Neural crest cell (in vitro differentiated cells): Measurements from ENCODE around the gene SEMA4B. TPM values are rescaled to one million over a fixed set of nuclear protein-coding genes. Genes with fewer than 3 reads are reported as not detected.

ENCODE experiments used
- DNase-seq: peaks from one replicate; pipeline ENCODE4 v3.0.0; 2021; ENCODE audit warnings: low read depth, mixed read lengths, low spot score
- H3K27ac Mint-ChIP-seq: one replicate; pipeline ENCODE4 v1.8.0; 2021; ENCODE audit warnings: mild to moderate bottlenecking, mixed read lengths; ENCODE audit not compliant: unreplicated experiment
- H3K27me3 Mint-ChIP-seq: 2 replicates; pipeline ENCODE4 v1.8.0; 2021; ENCODE audit warnings: low read depth, mild to moderate bottlenecking, mixed read lengths
- H3K36me3 Mint-ChIP-seq: 2 replicates; pipeline ENCODE4 v1.8.0; 2021; ENCODE audit warnings: low read depth, mild to moderate bottlenecking, mixed read lengths
- H3K4me1 Mint-ChIP-seq: 2 replicates; pipeline ENCODE4 v1.8.0; 2021; ENCODE audit warnings: mixed read lengths
- H3K4me3 Mint-ChIP-seq: one replicate; pipeline ENCODE4 v1.8.0; 2021; ENCODE audit warnings: mild to moderate bottlenecking, mixed read lengths
- H3K9me3 Mint-ChIP-seq: 2 replicates; pipeline ENCODE4 v1.8.0; 2021; ENCODE audit warnings: mixed read lengths
- total RNA-seq: library from RNA; stranded (reverse); gene quantifications from 2 replicates; pipeline ENCODE4 v1.2.1, GENCODE V29; 2021
- TF ChIP-seq, protein P1 (sequence below): fragments of 200-600 bp; sonication (generic); conservative IDR thresholded peaks from 2 replicates; pipeline ENCODE4 v1.5.0; 2021; ENCODE audit warnings: antibody characterized with exemption, mild to moderate bottlenecking

The SEMA4B gene
- total RNA-seq, 1 donor from 2014 or later = 26.3 TPM

DNA sequence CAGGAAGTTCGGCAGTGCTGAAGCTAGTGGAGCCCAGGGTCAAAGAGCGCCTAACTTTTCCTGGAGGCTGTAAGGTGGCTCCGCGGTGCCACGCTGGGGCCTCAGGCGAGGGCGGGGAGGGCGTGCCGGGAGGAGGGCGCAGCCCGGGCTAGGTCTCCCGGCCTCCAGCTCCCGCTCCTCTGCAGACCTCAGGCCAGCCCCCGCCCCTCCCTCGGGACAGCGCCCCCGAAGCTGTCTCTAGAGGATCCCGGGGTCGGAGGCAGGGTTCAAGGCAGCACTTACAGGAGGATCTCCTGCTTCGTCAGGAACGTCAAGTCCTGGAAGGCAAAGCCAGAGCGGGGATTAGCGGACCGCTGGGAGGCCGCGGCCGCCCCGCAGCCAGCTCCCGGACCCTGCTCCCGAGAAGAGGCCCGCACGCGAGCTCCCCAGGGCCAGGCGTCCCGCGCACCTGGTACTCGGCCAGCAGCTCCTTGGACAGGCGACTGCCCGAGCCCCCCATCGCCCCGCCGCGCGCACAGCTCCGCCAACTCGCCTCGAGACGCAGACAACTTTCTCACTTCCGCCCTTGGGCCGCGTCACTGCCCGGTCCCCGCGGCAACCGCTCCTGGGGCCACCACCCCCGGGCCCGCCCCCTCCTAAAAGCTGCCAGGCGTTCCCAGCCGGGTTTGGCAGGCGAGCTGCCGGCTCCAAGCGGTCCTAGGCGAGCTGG lies 32.4 kb downstream of the SEMA4B start, which contains the start of gene CIB1:
Gene CIB1 (minus strand): TSS at position 555 of the 709 bp plus-strand sequence. CDS start 56 bp downstream, at position 499.
- TF ChIP-seq, protein P1, sequence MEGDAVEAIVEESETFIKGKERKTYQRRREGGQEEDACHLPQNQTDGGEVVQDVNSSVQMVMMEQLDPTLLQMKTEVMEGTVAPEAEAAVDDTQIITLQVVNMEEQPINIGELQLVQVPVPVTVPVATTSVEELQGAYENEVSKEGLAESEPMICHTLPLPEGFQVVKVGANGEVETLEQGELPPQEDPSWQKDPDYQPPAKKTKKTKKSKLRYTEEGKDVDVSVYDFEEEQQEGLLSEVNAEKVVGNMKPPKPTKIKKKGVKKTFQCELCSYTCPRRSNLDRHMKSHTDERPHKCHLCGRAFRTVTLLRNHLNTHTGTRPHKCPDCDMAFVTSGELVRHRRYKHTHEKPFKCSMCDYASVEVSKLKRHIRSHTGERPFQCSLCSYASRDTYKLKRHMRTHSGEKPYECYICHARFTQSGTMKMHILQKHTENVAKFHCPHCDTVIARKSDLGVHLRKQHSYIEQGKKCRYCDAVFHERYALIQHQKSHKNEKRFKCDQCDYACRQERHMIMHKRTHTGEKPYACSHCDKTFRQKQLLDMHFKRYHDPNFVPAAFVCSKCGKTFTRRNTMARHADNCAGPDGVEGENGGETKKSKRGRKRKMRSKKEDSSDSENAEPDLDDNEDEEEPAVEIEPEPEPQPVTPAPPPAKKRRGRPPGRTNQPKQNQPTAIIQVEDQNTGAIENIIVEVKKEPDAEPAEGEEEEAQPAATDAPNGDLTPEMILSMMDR = peak; percentile 53
- peak; percentile 83 for DNase-seq
- H3K27ac Mint-ChIP-seq = no peak within 1 kb of the TSS
- peaks cover 15% of the 10 kb centered on the region for H3K4me1 Mint-ChIP-seq
- H3K4me3 Mint-ChIP-seq = peak within 1 kb of the TSS; percentile 88
- H3K9me3 Mint-ChIP-seq = no peaks in the 10 kb centered on the region
- no peaks in the 10 kb centered on the region for H3K27me3 Mint-ChIP-seq
- peaks cover 5% of the 10 kb centered on the region for H3K36me3 Mint-ChIP-seq

DNA sequence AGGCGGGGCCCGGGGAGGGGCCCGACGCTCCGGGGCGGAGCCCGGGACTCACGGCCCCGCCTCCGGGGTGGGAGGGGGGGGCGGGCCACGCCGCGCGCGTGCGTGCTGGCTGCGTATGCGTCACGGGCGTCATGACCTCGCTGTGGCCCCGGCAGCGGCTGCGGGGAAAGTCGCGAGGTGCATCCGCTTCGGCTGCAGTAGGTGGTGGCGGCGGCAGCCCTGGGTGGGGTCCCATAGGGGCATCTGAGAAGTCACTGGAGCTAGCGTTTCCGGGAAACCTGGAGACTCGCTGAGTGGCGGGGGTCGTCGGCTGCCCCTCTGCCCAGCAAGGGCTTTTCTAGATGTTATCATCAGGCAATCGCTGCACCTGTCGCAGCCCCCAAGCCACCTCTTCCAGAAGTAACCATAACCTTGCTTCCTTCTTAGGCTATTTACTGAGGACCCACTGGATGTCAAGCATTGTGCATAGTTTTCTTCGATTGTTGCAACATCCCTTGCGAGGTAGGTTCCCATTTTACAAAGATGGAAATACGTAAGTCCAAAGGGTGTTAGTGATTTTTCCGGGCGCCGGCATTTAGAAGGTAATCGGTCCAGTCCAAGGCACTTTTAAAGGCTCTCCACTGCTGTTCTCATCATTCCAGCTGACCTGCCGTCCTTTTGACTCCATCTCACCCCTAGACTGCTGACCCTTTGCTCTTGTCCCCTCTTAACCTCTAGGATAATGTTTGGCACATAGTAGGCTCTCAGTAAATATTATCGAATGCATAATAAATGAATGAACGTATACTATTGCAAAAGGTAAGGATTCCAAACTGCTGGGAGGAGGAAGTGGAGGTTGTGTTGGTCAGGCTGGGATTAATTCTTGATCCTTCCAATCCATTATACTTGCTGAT lies 33.2 kb downstream of the SEMA4B start, which contains the start of gene GDPGP1:
Gene GDPGP1 (plus strand): TSS at position 114 of the 893 bp plus-strand sequence. CDS start 6,700 bp downstream, outside the sequence.
- TF ChIP-seq, protein P1 = no peak
- Mint-ChIP-seq H3K4me1 (peaks cover 15% of the 10 kb centered on the region), H3K27ac (no peak within 1 kb of the TSS), H3K9me3 (no peaks in the 10 kb centered on the region), H3K27me3 (no peaks in the 10 kb centered on the region), H3K36me3 (peaks cover 3% of the 10 kb centered on the region), H3K4me3 (peak within 1 kb of the TSS; percentile 88)
- no peak for DNase-seq

DNA sequence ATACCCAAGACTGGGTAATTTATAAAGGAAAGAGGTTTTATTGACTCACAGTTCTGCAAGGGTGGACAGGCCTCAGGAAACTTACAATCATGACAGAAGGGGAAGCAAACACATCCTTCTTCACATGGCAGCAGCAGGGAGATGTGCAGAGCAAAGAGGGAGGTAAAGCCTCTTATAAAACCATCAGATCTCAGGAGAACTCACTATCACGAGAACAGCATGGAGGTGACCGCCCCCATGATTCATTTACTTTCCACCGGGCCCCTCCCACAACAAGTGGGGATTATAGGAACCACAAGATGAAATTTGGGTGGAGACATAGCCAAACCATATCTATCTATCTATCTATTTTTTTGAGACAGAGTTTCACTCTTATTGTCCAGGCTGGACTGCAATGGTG lies 38.2 kb downstream of the SEMA4B start:
- no peaks in the 10 kb centered on the region for H3K36me3 Mint-ChIP-seq

DNA sequence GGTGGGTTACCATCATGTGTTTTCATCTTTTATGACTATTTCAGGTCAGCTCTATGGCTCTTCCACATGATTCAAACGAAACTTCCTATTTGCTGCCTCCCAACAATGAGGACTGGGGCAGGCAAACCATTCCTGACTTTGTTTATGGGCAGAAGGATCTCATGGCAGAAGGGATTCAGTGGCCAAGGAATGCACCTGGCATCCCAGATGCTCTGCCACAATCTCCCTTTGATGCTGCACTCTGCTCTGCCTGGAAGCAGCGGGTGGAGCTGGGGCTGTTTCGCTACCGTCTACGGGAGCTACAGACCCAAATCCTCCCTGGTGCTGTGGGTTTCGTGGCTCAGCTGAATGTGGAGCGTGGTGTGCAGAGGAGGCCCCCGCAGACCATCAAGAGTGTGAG lies 39.7 kb downstream of the SEMA4B start:
- Mint-ChIP-seq H3K27ac (no peak overlapping the region), H3K36me3 (no peaks in the 10 kb centered on the region), H3K4me1 (no peaks in the 10 kb centered on the region), H3K27me3 (no peaks in the 10 kb centered on the region), H3K9me3 (no peaks in the 10 kb centered on the region), H3K4me3 (no peak overlapping the region)
- TF ChIP-seq, protein P1 = no peak
- no peak for DNase-seq

More for the DNA sequence above, 38.2 kb downstream of the SEMA4B start:
- TF ChIP-seq, protein P1 = no peak
- H3K4me1 Mint-ChIP-seq = peaks cover 8% of the 10 kb centered on the region
- H3K27ac Mint-ChIP-seq = no peak overlapping the region
- no peak for DNase-seq
- H3K9me3 Mint-ChIP-seq = no peaks in the 10 kb centered on the region
- H3K4me3 Mint-ChIP-seq = no peak overlapping the region
- H3K27me3 Mint-ChIP-seq = no peaks in the 10 kb centered on the region

DNA sequence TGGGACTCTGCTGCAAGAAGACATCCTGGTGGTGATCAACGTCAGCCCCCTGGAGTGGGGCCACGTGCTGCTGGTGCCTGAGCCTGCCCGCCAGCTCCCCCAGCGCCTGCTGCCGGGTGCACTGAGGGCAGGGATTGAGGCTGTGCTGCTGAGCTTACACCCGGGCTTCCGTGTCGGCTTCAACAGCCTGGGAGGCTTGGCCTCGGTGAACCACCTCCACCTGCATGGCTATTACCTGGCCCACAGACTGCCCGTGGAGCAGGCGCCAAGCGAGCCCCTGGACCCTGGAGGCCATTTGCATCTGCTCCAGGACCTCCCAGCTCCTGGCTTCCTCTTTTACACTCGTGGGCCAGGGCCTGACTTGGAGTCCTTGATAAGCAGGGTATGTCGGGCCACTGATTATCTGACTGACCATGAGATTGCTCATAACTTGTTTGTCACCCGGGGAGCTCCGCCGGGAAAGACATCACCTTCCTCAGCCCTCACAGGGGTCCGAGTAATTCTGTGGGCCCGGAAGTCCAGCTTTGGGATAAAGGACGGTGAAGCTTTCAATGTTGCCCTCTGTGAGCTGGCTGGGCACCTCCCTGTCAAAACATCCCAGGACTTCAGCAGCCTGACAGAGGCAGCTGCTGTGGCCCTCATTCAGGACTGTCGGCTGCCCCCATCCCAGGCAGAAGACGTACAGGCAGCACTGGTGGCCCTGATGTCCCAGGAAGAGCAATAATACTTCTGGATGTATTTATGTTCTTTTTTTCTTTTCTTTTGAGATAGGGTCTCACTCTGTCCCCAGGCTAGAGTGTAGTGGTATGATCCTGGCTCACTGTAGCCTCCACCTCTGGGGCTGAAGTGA lies 40.4 kb downstream of the SEMA4B start:
- TF ChIP-seq, protein P1 = no peak
- no peak for DNase-seq
- Mint-ChIP-seq H3K9me3 (no peaks in the 10 kb centered on the region), H3K36me3 (no peaks in the 10 kb centered on the region), H3K27me3 (no peaks in the 10 kb centered on the region), H3K4me1 (no peaks in the 10 kb centered on the region), H3K27ac (no peak overlapping the region), H3K4me3 (no peak overlapping the region)
